ENCODE results near the gene MYOF. TPM values are rescaled to one million over a fixed set of nuclear protein-coding genes. Genes with fewer than 3 reads are reported as not detected.

The MYOF gene
- total and polyA plus RNA-seq, 10 of the 15 experiments (the other 5 are each of a cell fraction or from before 2014, with no cell fraction given), result 0.02 to 0.59 (median 0.17) TPM

GRCh38 chr10:93334181-93334580 lies 148.0 kb downstream of the MYOF start:
- in situ Hi-C loops (cut with MboI) (no loop called here), intact Hi-C loops (cut with micrococcal nuclease; ENCODE audit: unreplicated experiment) (no loop called here)
- H3K27me3 ChIP-seq (replicated peaks in 1 of 2; ENCODE audit: control insufficient read depth in 2 of 2, insufficient read depth in 2 of 2, low read length in 1 of 2), result peaks cover 0 to 2% of the 10 kb centered on the region in 2 experiments; a peak in 1 of 4 replicates
- H2AFZ ChIP-seq (ENCODE audit: control insufficient read depth, low read depth, low read length), result no peak overlapping the region
- FAIRE-seq, result no peak
- no peaks in the 10 kb centered on the region for H3K36me3 ChIP-seq (ENCODE audit: control insufficient read depth in 2 of 2, insufficient read depth in 2 of 2, low read length in 1 of 2)
- TF ChIP-seq MXI1 (IDR thresholded peaks at IDR 0.05; ENCODE audit: low read depth, low read length) (no peak), ESRRA (IDR thresholded peaks at IDR 0.05; ENCODE audit: low read length) (no peak), KDM1A (IDR thresholded peaks at IDR 0.05; ENCODE audit: borderline replicate concordance) (no peak), SMC3 (IDR thresholded peaks at IDR 0.05; ENCODE audit: borderline replicate concordance, low read length) (no peak), ZNF274 (IDR thresholded peaks at IDR 0.05; ENCODE audit: insufficient read depth, insufficient read length) (no peak), ATF3 (IDR thresholded peaks at IDR 0.05; ENCODE audit: borderline replicate concordance, extremely low read depth, low read depth, low read length) (no peak), WRNIP1 (IDR thresholded peaks at IDR 0.05; ENCODE audit: borderline replicate concordance, low read depth, low read length) (no peak), SMAD5 (IDR thresholded peaks at IDR 0.05; ENCODE audit: low read depth) (no peak), ZNF207 (IDR thresholded peaks at IDR 0.05; ENCODE audit: borderline replicate concordance) (no peak), KAT2A (conservative IDR thresholded peaks at IDR 0.05; ENCODE audit: control insufficient read depth, low read depth, low read length) (no peak), USF1 (IDR thresholded peaks at IDR 0.05; ENCODE audit: borderline replicate concordance, extremely low read length, insufficient read depth, low read depth, low read length) (no peak), GATAD2B (conservative IDR thresholded peaks at IDR 0.05; ENCODE audit: low read depth) (no peak), IKZF1 (conservative IDR thresholded peaks at IDR 0.05) (no peak)
- 48% methylated on average over 3 of the region's 3 CpGs for WGBS (ENCODE audit: insufficient coverage, insufficient replicate concordance, low lambda C conversion rate, missing lambda C conversion rate)
- no peaks in the 10 kb centered on the region for H4K20me1 ChIP-seq (ENCODE audit: control insufficient read depth, insufficient read depth)
- no peak for DNase-seq (ENCODE audit: low read depth, low spot score)
- H3K4me2 ChIP-seq (ENCODE audit: control insufficient read depth, insufficient read depth), result no peak overlapping the region
- no peaks in the 10 kb centered on the region for H3K79me2 ChIP-seq (ENCODE audit: control insufficient read depth, insufficient read depth, low read length)
- H3K27ac ChIP-seq (ENCODE audit: control insufficient read depth, insufficient read depth), result no peak overlapping the region
- no peak overlapping the region for H3K9ac ChIP-seq (ENCODE audit: control insufficient read depth, insufficient read depth, low read length)
- ATAC-seq, result no peak
- H3K9me3 ChIP-seq (replicated peaks; ENCODE audit: control insufficient read depth, insufficient read depth, low read length), result no peaks in the 10 kb centered on the region; the same call in 2 of the 3 replicates
- no peak overlapping the region for H3K4me3 ChIP-seq
- CTCF ChIA-PET, result no interaction called here
- POLR2A ChIA-PET, result no interaction called here
- RAD21 ChIA-PET (ENCODE audit: unreplicated experiment), result no interaction called here
- SMC1A ChIA-PET (ENCODE audit: uncharacterized antibody, unreplicated experiment), result no interaction called here
- BruUV-seq (replicated peaks), result no TSS peak
- H3K4me1 ChIP-seq (ENCODE audit: control insufficient read depth, insufficient read depth, low read length), result no peaks in the 10 kb centered on the region

All from GM12878 (cell line).